NT2/D1 (cell line): ENCODE data around the gene TRIM9.
"Not testable (repeated sequence)": the region's sequence is repeated elsewhere in the genome, so short reads cannot be mapped to it uniquely, and the experiment has no call there.

ENCODE experiments used
- YY1 ChIP-seq: IDR thresholded peaks from 2 replicates; pipeline ENCODE4 v1.6.1; 2011; ENCODE audit not compliant: insufficient read length, insufficient read depth
- ZNF274 ChIP-seq: IDR thresholded peaks from 2 replicates; pipeline ENCODE4 v1.6.1; 2011; ENCODE audit warnings: mild to moderate bottlenecking, low read depth, low read length

DNA sequence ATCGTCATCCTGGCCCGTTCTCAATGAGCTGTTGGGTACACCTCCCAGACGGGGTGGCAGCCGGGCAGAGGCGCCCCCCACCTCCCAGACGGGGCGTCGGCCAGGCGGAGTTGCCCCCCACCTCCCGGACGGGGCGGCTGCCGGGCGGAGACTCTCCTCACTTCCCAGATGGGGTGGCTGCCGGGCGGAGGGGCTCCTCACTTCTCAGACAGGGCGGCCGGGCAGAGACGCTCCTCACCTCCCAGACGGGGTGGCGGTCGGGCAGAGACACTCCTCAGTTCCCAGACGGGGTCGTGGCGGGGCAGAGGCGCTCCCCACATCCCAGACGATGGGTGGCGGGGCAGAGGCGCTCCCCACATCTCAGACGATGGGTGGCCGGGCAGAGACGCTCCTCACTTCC lies 138.5 kb downstream of the TRIM9 start:
- not testable (repeated sequence) for TF ChIP-seq YY1, ZNF274
